Activated CD4-positive, alpha-beta memory T cell treated with anti-CD3 and anti-CD28 coated beads for 36 hours (primary cell): ENCODE data around the gene SMIM10L2A. TPM values are rescaled to one million over a fixed set of nuclear protein-coding genes. Genes with fewer than 3 reads are reported as not detected.

ENCODE experiments used
- CTCF ChIA-PET: fragments of 350-600 bp; sonication (Branson Sonifier 250); formaldehyde crosslinking; loops from one replicate; lab custom pipeline; 2021; ENCODE audit warnings: antibody characterized with exemption, inconsistent platforms; lab: Charles Lee
- POLR2A ChIA-PET: fragments of 350-600 bp; sonication (Branson Sonifier 250); formaldehyde crosslinking; loops from one replicate; lab custom pipeline; 2021; ENCODE audit warnings: antibody characterized with exemption; lab: Charles Lee
- DNase-seq: peaks from one replicate; pipeline ENCODE4 v3.0.0-alpha.2; 2020
- H3K27ac Mint-ChIP-seq: one replicate; pipeline ENCODE4 v1.8.0; 2021; ENCODE audit warnings: mixed read lengths
- H3K27me3 Mint-ChIP-seq: one replicate; pipeline ENCODE4 v1.8.0; 2021; ENCODE audit warnings: mixed read lengths
- H3K36me3 Mint-ChIP-seq: one replicate; pipeline ENCODE4 v1.8.0; 2021; ENCODE audit warnings: mixed read lengths
- H3K4me1 Mint-ChIP-seq: one replicate; pipeline ENCODE4 v1.8.0; 2021; ENCODE audit warnings: low read depth, mixed read lengths
- H3K4me3 Mint-ChIP-seq: one replicate; pipeline ENCODE4 v1.8.0; 2021; ENCODE audit warnings: mild to moderate bottlenecking, mixed read lengths
- H3K9me3 Mint-ChIP-seq: one replicate; pipeline ENCODE4 v1.8.0; 2021; ENCODE audit warnings: mixed read lengths
- intact Hi-C: fragments of 100-400 bp; cut with micrococcal nuclease; formaldehyde crosslinking; loops from one replicate; pipeline ENCODE4 v1.15.1; 2023
- total RNA-seq, 2 experiments: library from RNA; stranded (reverse); gene quantifications; one replicate each; pipeline ENCODE4 v1.2.3, GENCODE V29; 2021

The SMIM10L2A gene
- under 1 TPM; 0.24 to 0.31 TPM for total RNA-seq

DNA sequence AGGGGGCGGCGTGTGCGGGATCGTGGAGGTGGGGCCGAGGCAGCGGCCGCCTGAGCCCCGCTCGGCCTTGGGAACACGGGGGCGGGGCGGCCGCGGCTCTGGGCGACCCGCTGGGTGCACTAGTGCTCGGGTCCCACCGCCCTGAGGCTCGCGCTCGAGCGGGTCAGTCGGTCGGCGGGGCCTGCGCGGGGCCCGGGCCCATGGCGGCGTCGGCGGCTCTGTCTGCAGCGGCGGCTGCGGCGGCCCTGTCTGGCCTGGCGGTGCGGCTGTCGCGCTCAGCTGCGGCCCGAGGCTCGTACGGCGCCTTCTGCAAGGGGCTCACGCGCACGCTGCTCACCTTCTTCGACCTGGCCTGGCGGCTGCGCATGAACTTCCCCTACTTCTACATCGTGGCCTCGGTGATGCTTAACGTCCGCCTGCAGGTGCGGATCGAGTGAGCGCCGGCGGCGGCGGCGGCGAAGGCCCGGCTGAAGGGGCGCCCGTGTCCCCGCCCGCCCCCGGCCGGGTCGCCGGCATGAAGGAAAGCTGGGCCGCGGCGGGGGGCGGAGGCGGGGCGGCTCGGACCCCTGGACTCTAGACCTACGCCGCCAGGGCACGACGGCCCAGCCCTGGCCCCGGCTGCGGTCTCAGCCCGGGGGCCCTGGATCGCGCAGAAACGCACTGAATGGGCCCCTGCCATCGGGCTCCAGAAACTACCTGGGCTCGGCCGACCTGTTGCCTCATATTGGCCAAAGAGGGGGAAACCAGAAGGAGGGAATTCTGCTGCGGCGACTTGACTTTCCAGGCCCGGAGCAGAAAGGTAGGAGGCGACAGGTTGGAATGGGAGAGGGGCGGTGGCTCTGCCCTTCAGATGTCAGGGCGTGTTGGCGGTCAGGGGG, at the start of gene SMIM10L2A:
Gene SMIM10L2A (plus strand): TSS at position 13 of the 878 bp plus-strand sequence. CDS start 188 bp downstream, at position 201.
- no peaks in the 10 kb centered on the region for H3K27me3 Mint-ChIP-seq
- POLR2A ChIA-PET, result no interaction called here
- no peaks in the 10 kb centered on the region for H3K36me3 Mint-ChIP-seq
- peak within 1 kb of the TSS; percentile 59 for H3K4me3 Mint-ChIP-seq
- no peak within 1 kb of the TSS for H3K27ac Mint-ChIP-seq
- intact Hi-C loops, result loop anchor here (5.0 kb wide), 1 partner anchor 40 kb away; no protein-coding TSS in a partner anchor
- CTCF ChIA-PET, result no interaction called here
- peaks cover 4% of the 10 kb centered on the region for H3K4me1 Mint-ChIP-seq
- no peaks in the 10 kb centered on the region for H3K9me3 Mint-ChIP-seq
- peak; percentile 15 for DNase-seq

GRCh38 chrX:135373357-135373756, 48.4 kb upstream of the SMIM10L2A start:
- Mint-ChIP-seq H3K27me3 (no peaks in the 10 kb centered on the region), H3K4me1 (peaks cover 11% of the 10 kb centered on the region), H3K27ac (no peak overlapping the region), H3K36me3 (peaks cover 7% of the 10 kb centered on the region), H3K4me3 (no peak overlapping the region), H3K9me3 (no peaks in the 10 kb centered on the region)
- intact Hi-C loops, result no loop called here
- CTCF ChIA-PET, result interaction anchor here (0.7 kb wide), 1 partner anchor 78 kb away, joined by 3 read pairs; no protein-coding TSS in a partner anchor
- POLR2A ChIA-PET, result interaction anchor here (1.5 kb wide), 1 partner anchor 149 kb away, joined by 3 read pairs; no protein-coding TSS in a partner anchor
- no peak for DNase-seq

GRCh38 chrX:135382260-135382659, 39.5 kb upstream of the SMIM10L2A start:
- POLR2A ChIA-PET, result no interaction called here
- CTCF ChIA-PET, result no interaction called here
- Mint-ChIP-seq H3K27ac (peak overlapping the region; percentile 39), H3K4me3 (no peak overlapping the region), H3K27me3 (no peaks in the 10 kb centered on the region), H3K36me3 (no peaks in the 10 kb centered on the region), H3K9me3 (no peaks in the 10 kb centered on the region), H3K4me1 (peaks cover 47% of the 10 kb centered on the region)
- no peak for DNase-seq
- intact Hi-C loops, result loop anchor here (5.0 kb wide), 1 partner anchor 40 kb away; the partner anchor contains the start of gene SMIM10L2A

DNA sequence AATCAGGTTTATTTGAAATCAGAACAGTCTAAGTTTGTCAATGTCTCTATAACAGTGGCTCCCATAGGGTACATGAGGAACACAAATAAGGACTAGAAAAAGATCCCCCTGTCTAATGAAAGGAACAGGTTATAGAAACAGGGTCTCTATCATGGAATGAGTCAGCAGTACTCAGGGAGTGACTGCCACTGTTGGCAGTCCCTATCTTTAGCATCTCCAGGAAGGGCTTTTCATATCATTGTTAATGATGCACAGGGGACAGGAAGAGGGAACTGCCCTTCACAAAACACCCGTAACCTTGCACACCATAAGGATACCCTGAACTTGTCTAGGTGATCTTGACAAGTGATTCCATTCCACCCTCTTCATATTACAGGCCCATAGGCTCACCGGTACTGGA, 38.5 kb upstream of the SMIM10L2A start:
- Mint-ChIP-seq H3K27ac (peak overlapping the region; percentile 42), H3K27me3 (no peaks in the 10 kb centered on the region), H3K9me3 (no peaks in the 10 kb centered on the region), H3K4me3 (no peak overlapping the region), H3K36me3 (no peaks in the 10 kb centered on the region), H3K4me1 (peaks cover 45% of the 10 kb centered on the region)
- intact Hi-C loops, result loop anchor here (5.0 kb wide), 1 partner anchor 39 kb away; the partner anchor contains the start of gene SMIM10L2A
- no peak for DNase-seq
- POLR2A ChIA-PET, result no interaction called here
- CTCF ChIA-PET, result no interaction called here

DNA sequence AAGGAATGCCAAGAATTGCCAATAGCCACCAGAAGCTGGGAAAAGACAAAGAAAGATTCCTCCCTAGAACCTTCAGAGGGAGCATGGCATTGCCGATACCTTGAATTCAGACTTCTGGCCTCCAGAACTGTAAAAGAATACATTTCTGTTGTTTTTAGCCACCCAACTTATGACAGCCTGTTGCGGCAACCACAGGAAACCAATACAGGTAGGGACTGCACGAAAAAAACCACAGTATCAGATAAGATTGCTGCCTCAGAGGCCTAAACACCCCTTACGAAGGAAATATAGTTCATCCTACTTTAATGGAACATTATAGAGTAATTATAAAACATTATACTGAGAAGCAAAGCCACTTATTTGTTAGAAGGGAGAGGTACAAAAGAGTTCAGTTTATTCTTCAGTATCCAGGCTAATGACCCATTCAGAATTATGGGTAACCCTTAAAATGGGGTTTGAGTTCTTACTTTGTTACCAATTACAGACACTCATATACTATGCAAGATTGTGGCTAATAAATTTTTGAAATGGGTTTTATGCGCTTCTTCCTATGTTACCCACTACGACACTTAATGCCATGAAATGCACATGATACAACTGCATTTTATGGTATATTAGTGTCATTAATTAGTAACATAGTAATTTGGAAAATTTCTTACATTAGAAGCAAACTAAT, 37.4 kb upstream of the SMIM10L2A start:
- DNase-seq, result peak; percentile 54
- POLR2A ChIA-PET, result no interaction called here
- intact Hi-C loops, result loop anchor here (5.0 kb wide), 1 partner anchor 38 kb away; the partner anchor contains the start of gene SMIM10L2A
- H3K36me3 Mint-ChIP-seq, result no peaks in the 10 kb centered on the region
- CTCF ChIA-PET, result no interaction called here
- no peaks in the 10 kb centered on the region for H3K9me3 Mint-ChIP-seq
- H3K4me1 Mint-ChIP-seq, result peaks cover 41% of the 10 kb centered on the region
- H3K4me3 Mint-ChIP-seq, result peak overlapping the region; percentile 37
- H3K27me3 Mint-ChIP-seq, result no peaks in the 10 kb centered on the region
- H3K27ac Mint-ChIP-seq, result peak overlapping the region; percentile 64

GRCh38 chrX:135388841-135389240, 32.9 kb upstream of the SMIM10L2A start:
- no peaks in the 10 kb centered on the region for H3K9me3 Mint-ChIP-seq
- no peaks in the 10 kb centered on the region for H3K36me3 Mint-ChIP-seq
- ChIA-PET POLR2A (no interaction called here), CTCF (interaction anchor here (0.8 kb wide), 1 partner anchor 9 kb away, joined by 3 read pairs; no protein-coding TSS in a partner anchor)
- H3K27ac Mint-ChIP-seq, result no peak overlapping the region
- intact Hi-C loops, result no loop called here
- no peaks in the 10 kb centered on the region for H3K27me3 Mint-ChIP-seq
- H3K4me1 Mint-ChIP-seq, result peaks cover 27% of the 10 kb centered on the region
- no peak for DNase-seq
- no peak overlapping the region for H3K4me3 Mint-ChIP-seq

DNA sequence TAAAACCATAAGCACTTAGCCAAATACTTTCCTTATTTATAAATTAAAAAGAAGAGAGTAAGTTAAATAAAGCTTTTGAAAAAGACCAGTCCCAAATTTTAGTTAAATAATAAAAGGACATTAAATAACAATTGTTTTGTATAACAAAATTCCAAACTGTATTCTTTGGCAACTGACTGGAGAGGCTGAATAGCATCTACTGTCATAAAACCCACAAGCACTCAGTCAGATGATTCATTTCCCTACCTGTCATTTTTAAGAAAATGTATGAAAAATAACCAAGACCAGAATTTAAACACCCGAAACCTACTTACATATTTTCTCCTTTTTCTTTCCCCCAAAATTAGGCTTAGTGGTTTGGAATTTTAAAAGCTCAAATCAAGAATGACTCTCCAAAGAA, 32.5 kb upstream of the SMIM10L2A start:
- H3K4me3 Mint-ChIP-seq, result no peak overlapping the region
- DNase-seq, result no peak
- no peak overlapping the region for H3K27ac Mint-ChIP-seq
- H3K4me1 Mint-ChIP-seq, result peaks cover 23% of the 10 kb centered on the region
- H3K36me3 Mint-ChIP-seq, result no peaks in the 10 kb centered on the region
- CTCF ChIA-PET, result interaction anchor here (0.8 kb wide), 1 partner anchor 9 kb away, joined by 3 read pairs; no protein-coding TSS in a partner anchor
- no peaks in the 10 kb centered on the region for H3K27me3 Mint-ChIP-seq
- POLR2A ChIA-PET, result no interaction called here
- intact Hi-C loops, result no loop called here
- no peaks in the 10 kb centered on the region for H3K9me3 Mint-ChIP-seq

GRCh38 chrX:135389717-135390116, 32.0 kb upstream of the SMIM10L2A start:
- H3K27me3 Mint-ChIP-seq, result no peaks in the 10 kb centered on the region
- no peak overlapping the region for H3K27ac Mint-ChIP-seq
- ChIA-PET POLR2A (no interaction called here), CTCF (interaction anchor here (0.8 kb wide), 1 partner anchor 10 kb away, joined by 3 read pairs; no protein-coding TSS in a partner anchor)
- intact Hi-C loops, result no loop called here
- no peaks in the 10 kb centered on the region for H3K36me3 Mint-ChIP-seq
- no peak for DNase-seq
- H3K4me1 Mint-ChIP-seq, result peaks cover 19% of the 10 kb centered on the region
- no peak overlapping the region for H3K4me3 Mint-ChIP-seq
- no peaks in the 10 kb centered on the region for H3K9me3 Mint-ChIP-seq

DNA sequence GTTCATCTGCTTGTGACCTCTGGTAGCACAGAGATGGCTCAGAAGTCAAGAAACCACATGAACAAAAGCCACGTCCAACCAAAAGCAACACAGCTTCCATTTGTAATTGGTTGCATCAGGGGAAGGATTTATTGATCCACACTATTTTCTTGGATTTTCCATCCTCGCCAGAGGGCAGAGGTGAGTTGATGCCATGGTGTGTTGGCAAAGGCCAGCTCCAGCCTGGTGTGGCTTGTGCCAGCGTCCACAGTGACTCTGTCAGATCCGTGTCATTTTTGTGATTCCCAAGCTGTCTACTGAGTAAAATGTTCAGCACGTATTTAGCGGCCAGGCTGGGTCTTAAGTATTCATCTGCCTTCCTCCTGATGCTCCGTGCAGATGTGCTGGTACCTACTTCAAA, 30.0 kb upstream of the SMIM10L2A start:
- CTCF ChIA-PET, result no interaction called here
- POLR2A ChIA-PET, result no interaction called here

DNA sequence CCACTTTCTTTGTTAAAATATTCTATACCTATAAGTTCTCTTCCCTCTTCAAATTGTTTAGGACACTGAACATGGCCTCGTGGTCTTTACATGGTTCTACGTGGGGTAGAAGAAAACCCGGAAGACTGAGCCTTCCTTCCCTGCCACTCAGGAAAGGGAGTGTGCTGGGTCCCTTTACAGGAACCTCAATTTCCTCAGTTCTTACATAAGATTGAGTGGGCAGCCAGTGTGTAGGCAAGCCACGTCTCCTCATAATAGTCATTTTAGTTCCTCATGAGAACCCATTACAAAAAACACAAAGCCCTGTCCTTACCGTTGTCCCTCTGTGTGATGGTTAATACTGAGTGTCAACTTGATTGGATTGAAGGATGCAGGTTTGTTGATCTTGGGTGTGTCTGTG, 28.7 kb upstream of the SMIM10L2A start:
- Mint-ChIP-seq H3K9me3 (no peaks in the 10 kb centered on the region), H3K4me1 (peaks cover 15% of the 10 kb centered on the region), H3K27me3 (no peaks in the 10 kb centered on the region), H3K36me3 (no peaks in the 10 kb centered on the region), H3K27ac (no peak overlapping the region), H3K4me3 (no peak overlapping the region)
- intact Hi-C loops, result no loop called here
- ChIA-PET POLR2A (no interaction called here), CTCF (no interaction called here)
- DNase-seq, result no peak

More for the DNA sequence above, 30.0 kb upstream of the SMIM10L2A start:
- Mint-ChIP-seq H3K27ac (no peak overlapping the region), H3K4me3 (no peak overlapping the region), H3K27me3 (no peaks in the 10 kb centered on the region), H3K4me1 (peaks cover 15% of the 10 kb centered on the region), H3K36me3 (no peaks in the 10 kb centered on the region), H3K9me3 (no peaks in the 10 kb centered on the region)
- intact Hi-C loops, result no loop called here
- DNase-seq, result no peak

GRCh38 chrX:135395064-135395463, 26.7 kb upstream of the SMIM10L2A start:
- no peaks in the 10 kb centered on the region for H3K36me3 Mint-ChIP-seq
- no peaks in the 10 kb centered on the region for H3K27me3 Mint-ChIP-seq
- no peak for DNase-seq
- ChIA-PET CTCF (no interaction called here), POLR2A (no interaction called here)
- H3K27ac Mint-ChIP-seq, result no peak overlapping the region
- peaks cover 6% of the 10 kb centered on the region for H3K4me1 Mint-ChIP-seq
- intact Hi-C loops, result no loop called here
- H3K9me3 Mint-ChIP-seq, result no peaks in the 10 kb centered on the region
- no peak overlapping the region for H3K4me3 Mint-ChIP-seq

- no peaks in the 10 kb centered on the region for H3K9me3 Mint-ChIP-seq
- POLR2A ChIA-PET, result no interaction called here
- CTCF ChIA-PET, result no interaction called here
- H3K27me3 Mint-ChIP-seq, result no peaks in the 10 kb centered on the region
- no peak for DNase-seq
- intact Hi-C loops, result no loop called here
- no peak overlapping the region for H3K4me3 Mint-ChIP-seq
- no peaks in the 10 kb centered on the region for H3K4me1 Mint-ChIP-seq
- no peak overlapping the region for H3K27ac Mint-ChIP-seq
- no peaks in the 10 kb centered on the region for H3K36me3 Mint-ChIP-seq
Measured at GRCh38 chrX:135396109-135396508, 25.6 kb upstream of the SMIM10L2A start.
